CD4-positive, alpha-beta T cell treated with Interleukin-6 for 4 hours (primary cell): ENCODE measurements around the gene GPR160.
"Not testable (repeated sequence)": the region's sequence is repeated elsewhere in the genome, so short reads cannot be mapped to it uniquely, and the experiment has no call there.

Experiments
- DNase-seq: peaks from one replicate; pipeline ENCODE4 v3.0.0-alpha.2; 2020; ENCODE audit warnings: mixed read lengths

GPR160 gene

GRCh38 chr3:170076715-170077238 is 39.0 kb downstream of the GPR160 start:
- DNase-seq: no peak

DNA sequence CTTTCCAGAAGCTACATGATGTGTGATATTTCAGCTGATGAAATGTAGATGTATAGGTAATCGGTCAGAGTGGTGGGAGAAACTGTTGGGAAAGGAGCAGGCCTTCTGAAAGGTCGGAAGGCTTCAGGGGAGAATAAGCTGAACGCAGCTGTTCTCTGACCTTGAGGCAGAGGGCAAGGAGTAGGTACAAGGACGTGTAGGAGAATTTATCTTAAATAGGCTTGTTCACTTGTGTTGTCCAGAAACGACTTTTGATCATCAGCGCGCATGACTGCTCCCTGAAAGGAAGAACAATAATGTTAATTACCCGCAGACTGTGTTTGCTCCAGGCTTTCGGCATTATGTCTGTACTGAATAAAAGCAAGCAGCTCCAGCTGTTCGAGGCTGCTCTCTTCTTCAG is 39.6 kb downstream of the GPR160 start:
- no peak for DNase-seq

GRCh38 chr3:170078620-170079281 is 41.0 kb downstream of the GPR160 start:
- no peak for DNase-seq

- DNase-seq: no peak
Measured at GRCh38 chr3:170079536-170080165, 41.9 kb downstream of the GPR160 start.

- DNase-seq: no peak
Measured at GRCh38 chr3:170080605-170081004, 42.8 kb downstream of the GPR160 start.

- DNase-seq: no peak
Measured at GRCh38 chr3:170081079-170081741, 43.4 kb downstream of the GPR160 start.

DNA sequence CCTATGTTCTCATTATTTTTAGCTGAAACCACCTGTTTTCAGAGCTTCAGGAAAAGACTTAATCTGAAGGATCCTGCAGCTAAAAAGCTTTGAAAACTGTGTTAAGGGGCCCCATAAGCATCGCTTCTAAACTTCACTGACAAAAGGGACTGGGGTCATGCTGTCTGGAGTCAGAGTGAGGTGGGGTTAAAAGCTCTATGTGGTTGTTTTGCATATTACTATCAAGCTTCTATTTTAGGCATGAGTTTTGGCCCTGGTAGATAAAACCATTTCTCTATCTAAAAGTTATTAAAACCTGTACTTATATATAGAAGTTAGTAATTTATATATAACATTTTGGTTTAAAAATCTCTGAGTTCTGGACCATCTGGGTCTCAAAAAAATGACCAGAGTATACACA is 45.5 kb downstream of the GPR160 start:
- DNase-seq: no peak

GRCh38 chr3:170085396-170085795 is 47.6 kb downstream of the GPR160 start:
- no peak for DNase-seq

GRCh38 chr3:170089862-170090600 is 52.2 kb downstream of the GPR160 start:
- DNase-seq: no peak

- DNase-seq: no peak
Measured at GRCh38 chr3:170090601-170090981, 52.8 kb downstream of the GPR160 start.

- DNase-seq: no peak
Measured at GRCh38 chr3:170092907-170093306, 55.1 kb downstream of the GPR160 start.

DNA sequence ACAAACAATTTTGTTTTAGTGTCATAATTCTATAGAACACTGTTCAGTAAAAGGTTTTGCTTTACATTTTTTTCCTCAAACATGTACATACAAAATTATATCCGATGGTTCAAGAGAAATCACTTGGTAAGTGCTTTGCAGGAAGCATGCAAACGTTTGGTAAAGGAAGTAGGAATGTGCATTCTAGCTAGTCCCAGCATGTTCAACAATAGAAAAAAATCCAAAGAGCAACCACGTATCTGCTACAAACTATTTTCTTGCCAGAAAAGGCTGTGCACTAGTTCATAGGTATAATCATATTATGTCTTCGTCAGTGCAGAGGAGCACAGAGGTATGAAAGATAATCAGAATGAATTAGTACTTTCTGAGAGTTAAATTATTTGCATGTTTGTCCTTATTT is 58.0 kb downstream of the GPR160 start:
- no peak for DNase-seq

GRCh38 chr3:170096342-170096741 is 58.5 kb downstream of the GPR160 start:
- no peak for DNase-seq

DNA sequence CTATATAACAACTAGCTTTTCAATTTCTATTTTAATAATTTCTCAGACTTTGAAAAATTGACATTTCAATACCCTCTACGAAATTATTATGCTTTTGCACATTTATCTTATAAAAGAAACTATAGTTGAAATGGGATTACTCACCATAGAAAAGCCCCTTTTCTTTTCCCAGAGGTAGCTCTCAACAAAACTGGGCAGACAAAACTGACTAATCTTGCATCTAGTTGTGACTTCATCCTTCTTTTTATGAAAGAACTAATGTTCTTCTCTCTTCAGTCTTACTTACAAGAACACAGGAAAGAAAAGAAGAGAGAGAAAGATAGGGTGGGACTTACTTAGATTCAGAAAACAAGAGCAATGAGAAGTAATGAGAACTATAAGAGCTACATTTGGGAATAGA is 61.0 kb downstream of the GPR160 start:
- no peak for DNase-seq

DNA sequence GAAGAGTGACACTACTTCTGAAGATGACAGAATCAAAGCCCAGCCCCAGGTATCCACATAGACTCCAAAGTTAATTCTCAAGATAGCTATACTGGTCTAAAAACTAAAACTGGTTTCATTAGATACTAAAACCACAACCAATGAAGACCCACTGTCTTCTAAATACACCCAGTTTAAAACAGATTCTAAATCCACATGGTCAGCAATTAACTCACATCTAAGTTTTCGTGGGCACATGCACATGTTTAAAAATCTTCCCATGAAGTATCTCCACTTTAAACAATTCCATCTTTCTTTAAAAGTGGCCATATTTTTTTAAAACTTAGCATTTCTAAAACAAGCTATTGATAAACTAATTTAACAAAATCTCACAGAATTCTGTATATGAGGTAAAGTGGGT is 63.1 kb downstream of the GPR160 start:
- DNase-seq: no peak

GRCh38 chr3:170102431-170102830 is 64.6 kb downstream of the GPR160 start:
- DNase-seq: no peak

- no peak for DNase-seq
Measured at GRCh38 chr3:170107941-170108340, 70.1 kb downstream of the GPR160 start.

- no peak for DNase-seq
Measured at GRCh38 chr3:170108955-170109354, 71.2 kb downstream of the GPR160 start.

GRCh38 chr3:170109579-170110293 is 71.9 kb downstream of the GPR160 start:
- DNase-seq: no peak

DNA sequence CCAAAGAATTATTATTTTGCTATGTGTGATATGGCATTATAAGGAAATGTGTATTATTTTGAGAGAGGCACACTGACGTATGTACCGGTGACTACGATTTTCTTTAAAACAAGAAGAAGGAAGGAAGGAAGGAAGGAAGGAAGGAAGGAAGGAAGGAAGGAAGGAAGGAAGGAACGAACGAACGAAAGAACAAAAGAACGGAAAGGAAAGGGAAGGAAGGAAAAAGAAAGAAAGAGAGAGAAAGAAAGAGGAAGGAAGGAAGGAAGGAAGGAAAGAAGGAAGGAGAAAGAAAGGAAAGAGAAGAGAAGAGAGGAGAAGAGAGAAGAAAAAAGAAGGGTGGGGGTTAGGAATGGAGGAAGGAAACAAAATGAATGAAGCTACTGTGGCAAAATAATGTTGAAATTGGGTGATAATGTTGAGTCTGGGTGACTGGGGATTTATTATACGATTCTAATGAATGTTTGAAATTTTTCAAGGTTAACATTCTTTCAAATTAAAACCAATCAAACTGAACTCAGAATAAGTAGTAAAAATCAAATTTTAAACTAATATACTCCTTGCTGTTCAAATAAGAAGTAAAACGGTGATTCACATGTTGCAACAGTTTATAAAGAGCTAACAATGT is 73.5 kb downstream of the GPR160 start:
- no peak for DNase-seq

- not testable (repeated sequence) for DNase-seq
Measured at GRCh38 chr3:170114165-170114564, 76.4 kb downstream of the GPR160 start.

DNA sequence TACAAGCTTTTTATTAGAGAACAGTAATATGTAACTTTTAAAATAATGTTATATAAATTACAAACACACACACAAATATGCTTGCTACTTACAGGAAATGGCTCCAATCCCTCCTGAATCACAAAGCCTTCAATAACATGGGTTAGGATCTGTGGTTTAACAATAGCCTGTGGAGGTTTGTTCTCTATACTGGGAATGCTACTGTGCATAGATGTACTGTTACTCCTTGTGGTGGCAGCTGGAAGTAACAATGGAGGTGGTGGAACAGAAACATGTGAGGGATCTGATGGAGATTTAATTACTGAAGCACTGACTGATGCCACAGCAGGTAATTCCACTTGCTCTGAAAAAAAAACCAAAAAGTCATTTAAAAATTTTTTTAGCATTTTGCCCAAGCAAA is 79.3 kb downstream of the GPR160 start:
- no peak for DNase-seq
